ENCODE results near the gene SERBP1.
A peak's percentile ranks its signal among the peaks of the same experiment; 100 is the strongest.

SERBP1 gene

GRCh38 chr1:67390041-67390887 lies 39.9 kb downstream of the SERBP1 start:
- no peak overlapping the region for H3K27ac ChIP-seq

GRCh38 chr1:67383999-67384638 lies 46.1 kb downstream of the SERBP1 start:
- H3K27ac ChIP-seq, result no peak overlapping the region
- no peak for TF ChIP-seq CTCF (conservative IDR thresholded peaks at IDR 0.05)

More at GRCh38 chr1:67390041-67390887, 39.9 kb downstream of the SERBP1 start:
- no peak for TF ChIP-seq CTCF (conservative IDR thresholded peaks at IDR 0.05)

- no peak for TF ChIP-seq CTCF (conservative IDR thresholded peaks at IDR 0.05)
- H3K27ac ChIP-seq, result no peak overlapping the region
These were observed 47.9 kb downstream of the SERBP1 start for GRCh38 chr1:67382292-67382691.

DNA sequence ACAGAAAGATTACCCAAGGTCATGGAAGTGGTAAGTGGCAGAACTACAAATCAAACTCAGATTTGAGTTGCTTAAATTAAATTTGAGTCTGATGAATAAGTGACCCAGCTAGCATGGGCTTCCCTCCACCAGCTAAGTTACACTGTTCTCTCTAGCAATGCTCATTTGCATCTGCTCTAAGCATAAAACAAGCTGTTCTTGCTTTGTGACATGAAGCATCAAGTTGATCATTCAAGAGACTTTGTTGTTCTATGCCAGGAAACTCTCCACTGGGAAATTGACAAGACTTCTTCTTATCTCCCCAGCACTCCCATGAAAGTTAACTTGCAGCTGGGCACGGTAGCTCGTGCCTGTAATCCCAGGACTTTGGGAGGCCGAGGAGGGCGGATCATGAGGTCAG lies 49.0 kb downstream of the SERBP1 start:
- no peak overlapping the region for H3K27ac ChIP-seq
- no peak for TF ChIP-seq CTCF (conservative IDR thresholded peaks at IDR 0.05)

DNA sequence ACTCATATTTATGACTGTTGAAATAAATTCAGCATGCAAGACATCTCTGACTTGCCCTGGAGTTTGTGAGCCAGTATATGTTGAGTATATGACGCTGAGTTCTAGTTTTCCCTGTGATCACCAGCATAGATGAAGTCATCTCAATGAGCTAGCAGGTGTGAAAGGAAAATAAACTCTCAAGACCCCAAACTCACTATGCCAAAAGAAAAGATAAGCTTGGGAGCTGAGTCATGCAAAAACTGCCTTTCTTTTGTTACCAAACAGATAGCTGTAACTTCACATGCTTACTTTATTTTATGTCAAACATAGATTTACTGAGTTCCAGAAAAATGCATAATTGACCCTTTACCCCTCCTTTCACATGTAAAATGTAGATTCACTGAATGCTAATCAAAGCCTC lies 52.9 kb downstream of the SERBP1 start:
- H3K27ac ChIP-seq, result peak overlapping the region; percentile 8; the same call in 1 of the 2 replicates
- no peak for TF ChIP-seq CTCF (conservative IDR thresholded peaks at IDR 0.05)

DNA sequence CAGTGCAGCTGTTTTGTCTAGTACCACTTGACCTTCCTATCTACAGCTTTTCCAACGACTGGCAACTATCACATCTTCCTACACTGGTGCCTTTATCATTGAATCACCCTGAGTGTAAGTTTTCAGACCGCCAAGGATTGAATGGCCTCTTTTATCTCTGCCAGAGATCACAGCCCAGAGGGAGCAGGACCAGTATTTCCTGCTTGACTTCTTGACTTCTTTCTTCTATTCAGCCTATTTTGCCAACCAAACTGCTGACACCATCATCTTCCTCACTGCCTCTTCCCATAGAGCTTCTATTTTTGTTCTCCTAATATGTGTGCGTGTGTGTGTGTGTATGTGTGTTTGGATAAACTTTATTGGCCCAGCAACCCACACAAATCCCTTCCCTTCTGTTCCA lies 53.8 kb downstream of the SERBP1 start:
- TF ChIP-seq CTCF (conservative IDR thresholded peaks at IDR 0.05), result no peak
- peak overlapping the region; percentile 20; the same call in 1 of the 2 replicates for H3K27ac ChIP-seq

DNA sequence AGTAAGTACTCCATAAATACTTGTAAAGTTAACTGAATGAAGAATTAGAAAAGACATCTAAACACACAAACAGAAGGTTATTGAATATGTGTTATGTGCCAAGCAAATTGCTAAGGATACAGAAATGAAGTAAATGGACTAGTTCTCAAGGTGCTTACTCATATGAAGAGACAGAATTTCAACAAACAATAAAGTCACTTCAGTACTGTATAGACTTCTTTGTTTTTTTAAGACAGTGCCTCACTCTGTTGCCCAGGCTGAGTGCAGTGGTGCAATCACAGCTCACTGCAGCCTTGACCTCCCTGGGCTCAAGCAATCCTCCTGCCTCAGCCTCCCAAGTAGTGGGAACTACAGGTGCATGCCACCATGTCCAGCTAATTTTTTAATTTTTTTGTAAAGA lies 57.3 kb downstream of the SERBP1 start:
- no peak overlapping the region for H3K27ac ChIP-seq
- no peak for TF ChIP-seq CTCF (conservative IDR thresholded peaks at IDR 0.05)
